Measurements from ENCODE around the gene EXOC3. TPM values are rescaled to one million over a fixed set of nuclear protein-coding genes. Genes with fewer than 3 reads are reported as not detected.
A peak's percentile ranks its signal among the peaks of the same experiment; 100 is the strongest.

Gene EXOC3
- total RNA-seq, 4 donors from 2014 or later: 39.1 to 54.6 (median 42.8) TPM

GRCh38 chr5:451587-452458 is 8.8 kb downstream of the EXOC3 start:
- H3K9me3 ChIP-seq: peaks cover 0 to 14% (median 12%) of the 10 kb centered on the region in 3 donors
- H3K4me3 ChIP-seq: no peak overlapping the region
- intact Hi-C loops (cut with DNase I): no loop called here
- peaks cover 21 to 65% (median 33%) of the 10 kb centered on the region in 3 donors for H3K4me1 ChIP-seq
- 74 to 94% methylated on average over 5 of the region's 5 CpGs for WGBS, 2 donors
- H3K27me3 ChIP-seq: no peaks in the 10 kb centered on the region
- DNase-seq: no peak
- TF ChIP-seq POLR2A (IDR thresholded peaks at IDR 0.05) (no peak), CTCF (IDR thresholded peaks at IDR 0.05) (no peak)
- peaks cover 18 to 99% (median 38%) of the 10 kb centered on the region in 3 donors for H3K36me3 ChIP-seq
- H3K27ac ChIP-seq: no peak overlapping the region

- DNase-seq: no peak
- intact Hi-C loops (cut with DNase I): no loop called here
Measured at GRCh38 chr5:452978-453710, 10.2 kb downstream of the EXOC3 start.

GRCh38 chr5:453725-454481 is 10.9 kb downstream of the EXOC3 start:
- TF ChIP-seq POLR2A (IDR thresholded peaks at IDR 0.05) (no peak), CTCF (IDR thresholded peaks at IDR 0.05) (no peak)
- Histone ChIP-seq H3K9me3 (peaks cover 0 to 14% (median 12%) of the 10 kb centered on the region in 3 donors), H3K4me3 (peak overlapping the region in 1 of 4 donors; percentile 3), H3K27me3 (no peaks in the 10 kb centered on the region), H3K27ac (peak overlapping the region; percentile 73 to 88 (median 80)), H3K36me3 (peaks cover 0 to 99% (median 27%) of the 10 kb centered on the region in 3 donors), H3K4me1 (peaks cover 21 to 65% (median 26%) of the 10 kb centered on the region in 3 donors)
- intact Hi-C loops (cut with DNase I): no loop called here
- 29 to 52% methylated on average over 6 to 8 of the region's 16 CpGs for WGBS, 2 donors
- no peak for DNase-seq

More at GRCh38 chr5:452978-453710, 10.2 kb downstream of the EXOC3 start:
- H3K27ac ChIP-seq: peak overlapping the region; percentile 73 to 88 (median 80)
- H3K36me3 ChIP-seq: peaks cover 5 to 99% (median 34%) of the 10 kb centered on the region in 3 donors
- H3K4me1 ChIP-seq: peaks cover 16 to 65% (median 20%) of the 10 kb centered on the region in 3 donors
- no peaks in the 10 kb centered on the region for H3K27me3 ChIP-seq
- peaks cover 0 to 14% (median 12%) of the 10 kb centered on the region in 3 donors for H3K9me3 ChIP-seq
- H3K4me3 ChIP-seq: no peak overlapping the region
- 86 to 90% methylated on average over 2 to 8 of the region's 17 CpGs for WGBS, 2 donors
- no peak for TF ChIP-seq CTCF (IDR thresholded peaks at IDR 0.05)
- TF ChIP-seq POLR2A (IDR thresholded peaks at IDR 0.05): no peak

- H3K4me1 ChIP-seq: peaks cover 21 to 73% (median 26%) of the 10 kb centered on the region in 3 donors
- H3K4me3 ChIP-seq: no peak overlapping the region
- DNase-seq: no peak
- peak overlapping the region in 1 of 4 donors; percentile 77 for H3K27ac ChIP-seq
- TF ChIP-seq POLR2A (IDR thresholded peaks at IDR 0.05): no peak
- TF ChIP-seq CTCF (IDR thresholded peaks at IDR 0.05): no peak
- peaks cover 0 to 98% (median 21%) of the 10 kb centered on the region in 3 donors for H3K36me3 ChIP-seq
- peaks cover 0 to 14% (median 12%) of the 10 kb centered on the region in 3 donors for H3K9me3 ChIP-seq
- H3K27me3 ChIP-seq: no peaks in the 10 kb centered on the region
- intact Hi-C loops (cut with DNase I): no loop called here
- 92 to 93% methylated on average over 6 to 9 of the region's 11 CpGs for WGBS, 2 donors
Measured at GRCh38 chr5:454936-455335, 12.0 kb downstream of the EXOC3 start.
